ENCODE results near the gene MRAS.

Gene MRAS

DNA sequence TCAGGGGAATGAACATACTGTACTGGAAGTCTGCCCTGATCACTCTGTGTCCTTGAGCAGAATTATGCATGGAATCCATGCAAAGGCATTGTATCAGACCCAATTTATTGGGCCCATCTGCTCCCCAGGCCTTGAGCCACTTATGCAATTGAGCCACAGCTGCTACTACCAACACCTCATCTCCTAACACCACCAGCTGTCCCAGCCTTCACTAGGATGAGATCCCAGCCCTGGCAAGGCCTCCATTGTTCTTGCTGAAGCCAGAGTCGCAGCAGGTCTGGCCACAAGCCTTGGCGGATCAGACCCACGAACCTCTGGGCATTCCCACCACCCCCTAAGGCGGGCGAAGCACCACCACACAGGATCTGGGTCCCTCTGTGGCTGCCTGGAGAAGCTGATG, 9.6 kb upstream of the MRAS start:
- DNase-seq = no peak

DNA sequence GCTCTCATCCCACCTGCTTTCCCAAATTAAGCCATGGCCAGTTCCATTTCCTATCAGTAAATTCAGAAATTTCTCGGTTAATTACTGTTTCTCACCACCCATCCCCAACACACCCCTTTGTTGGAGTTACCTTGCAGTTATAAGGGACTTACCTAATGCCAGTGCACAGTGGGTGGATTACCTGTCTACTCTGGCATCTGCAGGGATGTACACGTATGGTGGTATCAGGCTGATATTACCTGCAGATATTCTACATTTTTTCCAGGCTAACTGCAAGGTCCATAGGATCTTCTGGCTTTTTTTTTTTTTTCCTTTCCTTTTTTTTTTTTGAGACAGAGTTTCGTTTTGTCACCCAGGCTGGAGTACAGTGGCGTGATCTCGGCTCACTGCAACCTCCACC, 7.9 kb upstream of the MRAS start:
- no peak for DNase-seq

DNA sequence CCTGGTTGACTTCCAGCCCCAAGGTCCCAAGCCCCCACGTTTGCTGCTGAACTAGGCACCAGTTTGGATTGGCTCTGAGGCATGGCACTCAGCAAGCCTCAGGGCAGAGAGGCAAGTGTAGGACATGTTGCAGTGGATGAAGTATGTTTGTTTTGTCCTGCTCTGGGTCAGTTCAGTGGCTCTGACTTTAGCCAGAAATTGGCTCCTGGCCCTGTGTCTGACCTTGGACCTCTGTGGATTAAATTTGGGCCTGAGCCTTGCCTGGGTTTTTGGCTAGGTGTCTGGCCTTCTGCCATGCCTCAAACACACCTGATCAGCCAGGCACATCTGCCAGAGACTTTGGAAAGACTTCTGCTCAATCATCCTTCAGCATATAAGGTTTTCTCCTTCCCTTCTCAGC, 3.6 kb upstream of the MRAS start:
- DNase-seq = no peak

DNA sequence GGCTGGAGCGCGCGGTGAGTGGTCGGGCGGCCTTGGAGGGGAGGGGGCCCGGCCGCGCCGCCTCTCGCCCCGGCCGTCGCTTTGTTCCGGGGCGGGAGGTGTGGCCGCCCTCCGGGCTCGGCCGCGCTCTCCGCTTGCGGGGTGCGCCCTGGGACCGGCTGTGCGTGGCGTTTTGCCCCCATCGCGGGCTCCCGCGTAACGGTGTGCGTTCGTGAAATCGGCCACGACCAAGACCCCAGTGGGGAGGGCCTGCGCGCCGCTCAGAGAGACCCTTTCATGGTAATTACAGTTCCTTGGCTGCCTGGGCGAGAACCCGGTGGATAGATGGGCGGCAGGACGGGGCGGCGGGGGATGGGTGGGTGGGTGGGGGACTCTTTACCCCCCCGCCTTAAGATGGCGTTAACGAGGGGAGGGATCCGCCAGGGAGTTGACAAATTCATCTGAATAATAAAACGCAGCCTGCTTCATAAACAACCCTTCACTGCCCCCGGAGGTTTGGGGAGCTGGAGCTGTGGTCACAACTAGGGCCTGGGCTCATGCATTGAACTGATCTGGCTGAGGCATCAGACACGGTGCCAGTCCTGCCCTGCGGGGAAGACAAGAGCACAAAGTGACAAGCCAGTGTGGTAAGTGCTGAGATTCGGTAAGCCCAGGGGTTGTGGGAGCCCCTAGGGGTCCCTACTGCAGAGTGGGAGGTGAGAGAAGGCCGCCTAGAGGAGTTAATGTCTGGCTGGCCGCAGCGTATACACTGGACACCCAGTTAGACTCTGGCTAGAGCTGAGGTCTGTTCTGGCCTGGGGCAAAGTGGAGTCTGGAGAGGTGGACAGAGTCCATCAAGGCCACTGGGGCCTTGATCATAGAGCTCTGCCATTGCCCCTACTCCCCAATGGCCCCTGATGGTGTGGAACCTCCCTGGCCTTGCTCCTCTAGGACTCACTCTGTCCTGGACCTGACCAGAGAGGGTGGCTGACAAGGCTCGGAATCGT, 668 bp downstream of the MRAS start:
- peak in 17 of 58 donors; percentile 25 to 78 (median 54) for DNase-seq

DNA sequence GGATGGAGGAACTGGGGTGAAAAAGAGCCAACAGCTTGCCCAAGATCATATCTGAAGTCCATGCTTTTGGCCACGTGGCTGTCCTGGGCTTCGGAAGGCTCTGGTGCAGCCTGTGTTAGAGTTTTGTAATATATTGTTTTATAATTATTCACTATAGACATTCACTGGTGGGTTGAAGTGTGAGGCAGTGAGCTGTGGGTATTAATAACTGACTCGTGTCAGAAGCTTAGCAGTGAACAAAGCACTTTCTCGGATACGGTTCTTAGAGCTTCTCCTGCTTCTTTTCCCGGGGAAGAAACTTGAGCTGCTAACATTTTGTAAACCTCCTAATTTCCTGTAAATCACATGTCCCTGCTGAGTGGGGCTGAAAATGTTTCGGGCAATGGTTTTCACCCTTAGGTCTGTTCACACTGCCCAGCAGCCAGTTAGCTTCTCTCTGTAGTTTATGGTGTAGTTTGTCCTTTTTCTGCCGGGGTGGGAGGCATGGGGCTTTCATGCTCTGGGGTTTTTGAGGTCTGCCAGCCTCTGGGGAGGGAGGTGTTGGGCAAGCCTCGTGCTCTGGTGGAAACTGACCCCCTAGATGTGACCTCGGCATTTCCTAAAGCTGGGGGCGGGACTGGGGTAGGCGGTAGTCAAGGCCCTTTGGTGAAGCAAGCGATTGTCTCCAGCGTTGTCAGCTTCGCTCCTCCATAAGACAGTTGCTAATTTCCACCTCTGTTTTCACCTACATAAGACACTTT, 1.7 kb downstream of the MRAS start:
- DNase-seq = peak in 2 of 58 donors; percentile 47 to 67

DNA sequence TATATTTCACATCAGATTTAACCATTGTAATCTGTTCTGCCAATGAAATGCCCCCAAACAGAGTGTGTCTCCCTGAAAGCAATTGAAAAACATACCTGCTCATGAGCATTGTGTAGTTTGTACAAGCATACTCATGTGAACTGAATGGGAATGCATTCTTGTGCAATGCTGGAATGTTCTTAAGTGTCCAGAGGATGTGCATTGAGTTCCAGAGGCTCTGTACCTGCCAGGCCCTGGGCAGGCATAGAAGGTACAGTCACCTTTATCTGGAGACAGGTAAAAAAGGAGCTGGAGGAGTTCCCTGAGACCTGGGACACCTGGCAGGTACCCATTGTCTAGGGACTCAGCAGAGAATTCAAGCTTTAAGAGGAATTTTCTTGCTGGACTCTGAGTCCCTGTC, 2.8 kb downstream of the MRAS start:
- DNase-seq = no peak

DNA sequence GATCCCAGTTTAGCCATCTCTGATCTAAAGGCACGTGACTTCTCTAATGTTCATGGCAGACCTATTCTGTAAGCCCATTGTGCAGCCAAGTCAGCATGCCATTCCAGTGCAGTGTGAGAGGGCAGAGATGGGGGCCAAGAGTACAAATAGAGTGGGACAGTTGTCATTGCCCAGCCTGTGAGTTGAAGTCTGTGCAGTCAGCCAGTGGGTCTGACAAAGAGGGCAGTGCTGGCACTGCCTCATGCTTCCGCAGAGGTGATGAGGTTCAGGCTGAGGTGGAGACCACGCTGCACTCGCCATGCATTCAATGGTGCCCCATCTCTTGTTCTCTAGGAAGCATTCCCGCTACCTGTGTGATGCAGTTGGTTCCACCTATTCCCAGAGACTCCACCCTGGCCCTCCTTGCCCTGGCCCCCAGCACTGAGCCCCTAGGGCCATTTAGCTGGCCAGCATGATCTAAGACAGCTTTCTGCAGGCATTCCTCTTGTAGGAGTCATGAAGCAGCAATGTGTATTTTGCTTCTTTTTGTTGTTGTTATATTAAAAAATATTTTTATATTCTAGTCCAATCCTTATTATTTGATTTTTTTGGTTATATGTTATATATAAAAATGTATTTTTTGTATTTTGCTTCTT, 3.7 kb downstream of the MRAS start:
- DNase-seq = no peak

DNA sequence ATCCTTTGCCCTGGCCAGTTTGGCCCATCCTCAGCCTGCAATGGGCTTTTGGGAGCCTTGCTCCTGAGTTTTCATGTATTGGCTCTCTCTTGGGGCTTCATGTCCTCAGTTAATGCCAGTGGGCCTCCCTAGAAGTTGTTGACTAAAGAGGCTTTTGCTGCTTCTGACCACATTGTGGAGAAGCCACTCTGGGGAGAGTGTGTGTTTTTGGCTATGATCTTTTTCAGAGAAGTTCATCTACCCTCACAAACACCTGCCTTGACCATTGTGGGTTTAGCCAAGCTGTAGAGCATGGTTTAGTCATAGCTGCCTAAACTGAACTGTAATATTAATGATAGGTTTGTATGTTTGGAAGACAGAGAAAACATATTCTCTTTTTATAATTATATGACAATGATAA, 6.0 kb downstream of the MRAS start:
- no peak for DNase-seq

DNA sequence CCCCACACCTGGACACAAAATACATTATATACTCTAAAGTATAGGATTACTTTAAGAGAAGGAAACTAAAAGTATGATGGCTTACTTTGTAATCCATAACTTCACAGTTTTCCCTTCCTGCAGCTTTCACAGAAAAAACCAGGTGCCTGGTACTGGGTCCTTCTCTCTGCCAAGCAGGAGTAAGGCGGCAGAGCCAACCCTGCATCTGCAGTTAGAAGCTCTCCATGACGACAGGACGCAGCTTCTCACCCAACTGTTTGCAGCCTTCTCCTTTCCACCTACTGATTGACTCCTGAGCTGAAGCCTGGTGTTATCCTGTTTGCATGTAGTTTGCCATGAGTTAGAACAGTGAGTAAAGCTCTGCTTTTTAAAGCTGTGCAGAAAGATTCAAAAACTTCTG, 6.7 kb downstream of the MRAS start:
- peak in 2 of 58 donors; percentile 21 to 32 for DNase-seq

DNA sequence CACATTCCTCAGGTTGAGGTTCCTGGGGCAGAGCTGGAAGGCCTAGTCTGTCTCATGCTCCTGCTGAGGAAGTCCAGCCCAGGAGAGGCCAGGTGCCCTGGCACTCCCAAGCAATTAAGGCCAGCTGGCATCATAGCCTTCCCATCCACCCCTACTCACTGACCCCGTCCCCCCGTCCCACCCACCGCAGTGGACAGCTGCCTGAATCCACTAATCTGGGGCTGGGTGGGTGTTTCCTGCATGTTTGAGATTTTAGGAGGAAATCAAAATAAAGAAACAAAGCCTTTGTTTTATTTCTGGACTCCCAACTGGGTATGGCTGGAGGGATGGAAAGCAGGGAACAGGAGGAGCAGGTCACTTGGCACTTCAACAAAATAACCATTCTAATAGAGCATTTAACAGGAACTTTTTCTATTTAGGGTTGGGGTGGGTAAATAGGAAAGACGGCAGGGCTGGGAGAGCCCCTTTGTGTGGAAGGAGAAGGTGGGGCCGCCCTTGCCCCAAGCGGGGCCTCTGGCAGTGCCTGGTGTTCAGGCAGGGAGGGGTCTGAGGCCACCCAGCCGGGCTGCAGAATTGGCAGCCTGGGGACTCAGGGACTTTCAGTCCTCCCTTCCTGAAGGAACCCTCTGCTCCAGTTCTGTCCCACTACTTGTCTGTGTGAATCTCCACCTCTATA, 8.5 kb downstream of the MRAS start:
- peak in 30 of 58 donors; percentile 16 to 74 (median 33) for DNase-seq

DNA sequence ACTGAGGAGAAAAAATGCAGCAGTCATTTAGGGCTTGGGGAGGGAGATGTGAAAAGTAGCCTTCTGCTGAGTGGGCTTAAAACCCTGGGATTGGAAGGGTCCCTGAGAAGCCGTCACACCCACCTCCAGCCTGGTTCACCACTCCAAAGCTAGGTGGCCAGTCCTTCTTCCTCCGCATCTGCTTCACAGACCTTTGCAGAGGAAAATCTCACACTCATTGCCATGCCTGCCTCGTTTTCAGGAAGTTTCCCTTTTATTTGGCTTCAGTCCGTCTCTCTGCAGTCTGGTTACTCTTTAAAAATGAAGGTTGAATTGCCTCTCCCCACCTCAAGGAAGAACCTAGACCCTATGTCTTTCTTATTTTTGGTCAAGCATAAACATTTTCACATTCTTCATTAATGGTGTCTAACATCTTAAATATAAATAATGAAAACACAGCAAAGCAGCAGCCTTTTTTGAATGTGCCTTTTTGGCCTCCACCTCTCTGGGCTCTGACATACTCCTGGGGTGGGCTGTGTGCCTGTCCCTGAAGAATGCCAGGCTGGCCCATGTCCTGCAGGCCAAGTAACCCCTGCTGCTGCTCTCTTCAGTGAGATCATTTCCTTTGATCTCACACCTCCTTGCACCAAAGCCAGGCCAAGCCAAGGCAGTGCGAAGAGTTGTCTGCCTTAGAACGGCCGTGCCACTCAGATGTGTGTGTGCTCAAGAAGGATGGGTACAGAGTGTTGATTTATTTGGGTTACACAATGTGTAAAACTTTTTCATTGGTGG, 11.0 kb downstream of the MRAS start:
- DNase-seq = peak in 9 of 58 donors; percentile 10 to 63 (median 31)

DNA sequence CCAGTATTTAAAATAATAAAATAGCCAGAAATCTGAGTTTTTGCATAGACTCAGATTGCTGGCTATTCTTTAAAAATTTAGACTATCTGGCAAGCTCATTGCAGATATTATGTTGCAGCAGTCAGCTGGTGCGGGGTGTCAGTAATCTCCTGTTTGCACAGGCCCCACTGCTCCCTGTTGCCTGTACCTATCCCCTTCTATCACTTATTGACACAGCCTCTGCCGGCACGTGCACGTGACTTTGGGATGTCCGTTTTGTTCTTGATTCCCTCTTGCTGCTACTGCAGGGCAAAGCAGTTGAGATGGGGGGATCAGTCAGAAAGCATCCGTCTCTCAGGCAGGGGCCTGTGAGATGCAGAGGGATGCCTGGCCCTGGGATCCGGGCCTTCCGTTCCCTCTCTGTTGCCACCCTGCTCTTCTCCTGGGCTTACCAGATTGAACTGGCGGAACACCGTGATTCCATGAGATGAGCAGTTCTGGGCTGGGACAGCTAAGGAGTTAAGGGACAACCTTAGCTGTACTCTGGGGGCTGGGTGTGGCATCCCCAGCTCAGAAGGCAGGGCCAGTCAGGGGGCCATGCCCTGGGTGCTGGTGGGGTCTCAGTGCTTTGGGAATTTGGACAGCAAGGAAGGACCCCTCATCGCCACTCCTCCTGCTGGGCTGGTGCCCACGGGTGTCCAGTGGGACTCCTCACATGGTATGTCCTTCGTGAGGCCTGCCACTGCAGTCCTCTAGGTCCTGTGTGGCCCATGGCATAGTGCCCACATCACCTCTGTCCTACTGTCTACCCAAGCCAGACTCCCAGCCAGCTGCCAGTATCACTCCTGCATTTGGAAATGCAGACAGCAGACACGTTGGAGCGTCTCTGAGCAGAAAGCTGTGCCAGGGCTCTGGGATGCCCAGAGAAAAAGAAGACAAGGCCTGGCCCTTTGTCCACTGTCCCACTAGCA, 11.8 kb downstream of the MRAS start:
- DNase-seq = no peak

DNA sequence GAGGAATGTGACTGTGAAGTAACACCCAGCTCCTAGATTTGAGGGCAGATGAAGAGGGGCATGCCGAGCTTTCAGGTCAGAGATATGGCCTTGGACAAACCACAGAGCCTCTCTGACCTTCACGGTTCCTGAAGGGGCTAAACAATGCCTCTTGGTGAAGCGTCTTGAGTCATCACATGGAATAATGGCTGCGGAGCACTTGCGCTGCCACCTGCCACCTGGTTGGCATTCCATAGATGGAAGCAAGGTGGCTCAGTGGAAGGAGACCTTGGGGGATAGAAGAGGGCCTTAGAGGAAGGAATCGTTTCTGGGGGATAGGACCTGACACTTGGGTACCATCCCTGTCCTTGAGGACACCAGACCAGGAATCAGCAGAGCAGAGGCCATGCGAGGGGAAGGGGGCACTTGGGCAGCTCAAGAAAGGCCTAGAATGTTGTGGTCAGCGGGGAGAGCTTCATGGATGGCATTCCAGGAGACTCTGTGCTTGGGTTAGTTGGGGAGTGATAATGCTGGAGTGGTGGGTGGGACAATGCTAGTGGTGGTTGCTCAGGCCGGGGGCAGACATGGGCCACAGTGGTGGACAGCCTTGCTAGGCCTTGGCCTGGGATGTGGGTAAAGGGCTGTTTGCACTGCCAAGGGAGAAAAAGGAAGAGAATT, 12.6 kb downstream of the MRAS start:
- no peak for DNase-seq

DNA sequence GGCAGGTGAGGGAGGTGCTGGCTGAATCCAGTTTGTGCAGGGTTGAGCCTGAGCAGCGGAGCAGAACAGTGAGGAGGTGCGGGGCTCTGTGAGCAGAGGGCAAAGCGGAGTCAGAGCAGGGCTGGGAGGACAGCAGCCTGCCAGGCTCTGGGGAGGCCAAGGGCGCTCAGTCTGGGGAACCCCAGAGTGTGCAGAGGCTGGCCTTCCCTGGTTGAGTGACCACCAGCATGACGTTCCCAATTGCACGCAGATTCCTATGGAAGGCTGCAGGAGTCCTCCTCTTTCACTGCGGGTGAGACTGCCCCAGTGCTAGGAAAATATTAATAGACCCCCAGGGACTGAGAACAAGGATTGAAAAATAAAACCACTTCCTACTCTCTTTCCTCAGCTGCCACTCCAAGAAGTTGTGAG, 13.2 kb downstream of the MRAS start:
- no peak for DNase-seq

DNA sequence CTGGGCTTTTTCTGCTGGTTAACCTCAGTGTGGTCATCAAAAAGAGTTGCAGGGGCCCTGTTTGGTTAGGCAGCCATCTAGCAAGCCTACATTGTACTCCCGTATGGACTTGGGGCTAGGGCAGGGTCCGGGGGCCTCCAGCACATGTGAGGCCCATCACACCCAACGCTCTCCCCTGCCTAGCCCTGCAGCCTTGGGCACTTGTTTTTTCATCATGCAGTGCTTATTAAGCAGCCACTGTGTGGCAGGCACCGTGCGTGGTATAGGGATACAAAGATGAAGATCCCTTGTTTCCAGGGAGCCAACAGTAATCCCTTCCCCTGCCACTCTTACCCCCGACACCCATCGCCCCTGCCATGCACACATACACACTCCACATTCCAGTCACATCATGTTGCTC, 14.2 kb downstream of the MRAS start:
- peak in 1 of 58 donors; percentile 29 for DNase-seq

DNA sequence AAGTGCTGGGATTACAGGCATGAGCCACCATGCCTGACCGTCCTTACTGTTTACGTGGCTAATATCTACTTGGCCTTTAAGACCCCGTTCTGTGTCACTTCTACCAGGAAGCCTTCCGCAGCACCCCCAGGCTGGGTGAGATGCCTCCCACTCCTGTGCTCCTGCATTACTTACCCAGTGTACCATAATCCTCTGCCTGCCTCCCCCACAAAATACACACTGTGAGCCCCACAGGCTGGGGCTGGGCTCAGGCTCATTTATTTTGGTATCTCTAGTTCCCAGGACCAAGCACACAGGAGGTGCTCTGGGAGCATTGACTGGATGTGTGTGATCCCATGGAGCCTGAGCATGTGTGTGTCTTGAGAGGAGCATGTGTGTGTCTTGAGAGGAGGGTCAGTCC, 14.9 kb downstream of the MRAS start:
- DNase-seq = no peak

DNA sequence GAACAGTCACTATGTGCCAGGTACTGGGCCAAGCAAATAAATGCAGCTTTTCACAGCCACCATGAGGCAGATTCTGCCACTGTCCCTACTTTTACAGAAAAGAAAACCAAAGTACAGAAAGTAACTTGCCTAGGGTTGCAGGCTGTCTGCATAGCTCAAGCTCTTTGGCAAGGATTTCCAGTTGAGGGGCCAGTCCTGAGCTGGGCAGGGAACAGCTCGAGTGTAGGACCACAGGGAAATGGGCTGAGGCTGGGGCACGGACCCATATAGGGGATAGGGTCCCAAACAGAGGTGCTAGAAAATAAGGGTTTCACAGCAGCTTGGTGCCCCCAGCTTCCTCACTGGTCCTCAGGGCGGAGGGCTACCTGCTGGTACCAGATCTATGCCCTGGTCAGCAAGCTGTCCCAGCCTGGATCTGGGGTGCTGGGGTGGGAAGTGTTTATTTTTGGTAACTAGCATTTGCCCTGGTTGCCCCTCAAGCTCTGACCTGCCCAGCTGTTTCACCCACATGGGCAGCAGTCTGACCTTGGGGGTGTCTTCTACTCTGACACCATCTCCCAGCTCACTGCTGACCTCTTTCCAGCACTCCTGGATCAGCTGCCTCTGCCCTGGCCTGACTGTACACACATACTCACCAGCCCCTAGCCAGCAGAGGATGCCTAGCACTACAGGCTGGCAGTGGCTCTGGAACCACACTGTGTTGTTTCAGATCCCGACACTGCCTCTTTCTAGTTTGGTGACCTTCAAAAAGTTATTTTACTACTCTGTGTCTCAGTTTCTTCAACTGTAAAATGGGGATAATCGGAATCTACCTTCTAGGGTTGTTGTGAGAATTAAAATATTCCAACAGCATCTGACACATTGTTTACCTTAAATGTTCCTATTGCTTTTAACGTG, 16.2 kb downstream of the MRAS start:
- no peak for DNase-seq

DNA sequence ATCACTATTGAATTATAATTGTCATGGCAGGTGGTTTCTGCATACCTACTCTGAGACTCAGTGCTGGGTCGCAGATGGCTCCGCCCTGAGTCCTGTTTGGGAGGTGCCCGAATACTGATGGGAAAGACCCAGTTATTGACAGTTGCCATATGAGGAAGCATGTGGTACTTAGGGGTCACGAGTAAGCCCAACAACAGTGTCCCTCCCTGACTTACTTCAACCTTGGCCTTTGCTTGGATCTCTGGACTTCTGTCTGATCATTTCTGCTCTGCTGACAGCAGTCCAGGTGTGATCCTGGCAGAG, 16.8 kb downstream of the MRAS start:
- no peak for DNase-seq

Measured in anterior cingulate cortex (tissue), 58 donors.